ENCODE data around the gene UBE3B. TPM values are rescaled to one million over a fixed set of nuclear protein-coding genes. Genes with fewer than 3 reads are reported as not detected.

UBE3B gene
- total RNA-seq, 1 donor from 2014 or later: 32.6 TPM

DNA sequence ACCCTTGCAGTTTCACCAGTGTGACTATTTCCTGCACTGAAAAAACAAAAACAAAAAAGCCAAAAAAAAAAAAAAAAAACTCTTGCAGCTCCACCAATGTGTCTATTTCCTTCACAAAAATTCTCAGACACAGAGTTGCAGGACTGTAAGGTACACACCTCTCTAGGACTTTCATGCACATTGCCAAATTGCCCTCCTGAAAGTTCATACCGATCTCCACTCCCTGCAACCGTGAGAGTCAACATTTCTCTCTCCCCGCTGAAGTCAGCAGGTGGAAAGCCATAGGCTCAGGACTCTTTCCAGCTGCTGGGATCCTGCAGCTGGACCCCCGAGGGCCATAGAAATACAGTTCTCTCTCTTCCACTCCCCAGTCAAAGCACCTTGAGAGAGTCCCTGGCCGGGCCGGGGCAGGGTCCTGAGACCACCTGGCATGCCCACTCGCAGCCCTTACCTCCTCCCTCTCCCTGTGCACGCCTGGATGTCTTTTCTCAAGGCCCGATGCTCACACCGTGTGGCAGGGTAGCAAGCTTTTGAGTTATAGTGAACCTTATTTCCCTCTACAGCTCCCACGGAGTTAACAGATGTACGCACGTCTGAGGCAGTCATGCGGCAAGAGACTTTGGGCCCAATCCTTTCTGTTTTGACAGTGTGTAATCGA is 72.3 kb downstream of the UBE3B start:
- TF ChIP-seq, protein P1, sequence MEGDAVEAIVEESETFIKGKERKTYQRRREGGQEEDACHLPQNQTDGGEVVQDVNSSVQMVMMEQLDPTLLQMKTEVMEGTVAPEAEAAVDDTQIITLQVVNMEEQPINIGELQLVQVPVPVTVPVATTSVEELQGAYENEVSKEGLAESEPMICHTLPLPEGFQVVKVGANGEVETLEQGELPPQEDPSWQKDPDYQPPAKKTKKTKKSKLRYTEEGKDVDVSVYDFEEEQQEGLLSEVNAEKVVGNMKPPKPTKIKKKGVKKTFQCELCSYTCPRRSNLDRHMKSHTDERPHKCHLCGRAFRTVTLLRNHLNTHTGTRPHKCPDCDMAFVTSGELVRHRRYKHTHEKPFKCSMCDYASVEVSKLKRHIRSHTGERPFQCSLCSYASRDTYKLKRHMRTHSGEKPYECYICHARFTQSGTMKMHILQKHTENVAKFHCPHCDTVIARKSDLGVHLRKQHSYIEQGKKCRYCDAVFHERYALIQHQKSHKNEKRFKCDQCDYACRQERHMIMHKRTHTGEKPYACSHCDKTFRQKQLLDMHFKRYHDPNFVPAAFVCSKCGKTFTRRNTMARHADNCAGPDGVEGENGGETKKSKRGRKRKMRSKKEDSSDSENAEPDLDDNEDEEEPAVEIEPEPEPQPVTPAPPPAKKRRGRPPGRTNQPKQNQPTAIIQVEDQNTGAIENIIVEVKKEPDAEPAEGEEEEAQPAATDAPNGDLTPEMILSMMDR (IDR thresholded peaks at IDR 0.05; ENCODE audit: insufficient read depth, low read length, severe bottlenecking): no peak
- Histone ChIP-seq H3K36me3 (ENCODE audit: control insufficient read depth, insufficient read depth, low read length) (no peaks in the 10 kb centered on the region), H3K4me3 (ENCODE audit: low read depth, low read length) (no peak overlapping the region), H3K27me3 (ENCODE audit: control insufficient read depth, insufficient read depth, low read length) (peaks cover 9% of the 10 kb centered on the region)
- DNase-seq (ENCODE audit: low read depth) (no peak), FAIRE-seq (no peak)

DNA sequence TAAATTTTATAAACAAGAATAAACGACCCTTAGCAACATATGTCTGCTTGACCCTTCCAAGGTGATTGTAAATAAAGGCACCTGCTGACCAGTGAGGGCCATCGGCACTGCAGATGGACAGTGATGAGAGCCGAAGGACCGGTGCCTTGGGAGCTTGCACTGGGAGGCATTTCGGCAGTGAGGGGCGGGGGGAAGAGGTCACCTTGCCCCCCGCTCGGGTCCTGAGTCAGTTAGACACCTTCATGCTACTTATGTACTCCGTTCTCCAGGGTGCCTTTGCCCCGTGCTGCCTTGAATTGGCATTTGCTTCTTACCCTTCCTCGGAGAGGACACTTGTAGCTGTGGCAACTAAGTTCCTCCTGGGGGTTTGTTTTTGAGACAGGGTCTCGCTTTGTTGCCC is 72.8 kb downstream of the UBE3B start:
- FAIRE-seq (no peak), DNase-seq (ENCODE audit: low read depth) (no peak)
- no peak overlapping the region for H3K4me3 ChIP-seq (ENCODE audit: low read depth, low read length)
- no peaks in the 10 kb centered on the region for H3K36me3 ChIP-seq (ENCODE audit: control insufficient read depth, insufficient read depth, low read length)
- TF ChIP-seq, protein P1 (IDR thresholded peaks at IDR 0.05; ENCODE audit: insufficient read depth, low read length, severe bottlenecking): no peak
- H3K27me3 ChIP-seq (ENCODE audit: control insufficient read depth, insufficient read depth, low read length): peaks cover 10% of the 10 kb centered on the region

- FAIRE-seq (no peak), DNase-seq (ENCODE audit: low read depth) (no peak)
- Histone ChIP-seq H3K4me3 (ENCODE audit: low read depth, low read length) (no peak overlapping the region), H3K27me3 (ENCODE audit: control insufficient read depth, insufficient read depth, low read length) (peaks cover 10% of the 10 kb centered on the region), H3K36me3 (ENCODE audit: control insufficient read depth, insufficient read depth, low read length) (no peaks in the 10 kb centered on the region)
- TF ChIP-seq, protein P1 (IDR thresholded peaks at IDR 0.05; ENCODE audit: insufficient read depth, low read length, severe bottlenecking): no peak
Observed at GRCh38 chr12:109551108-109551507, 73.7 kb downstream of the UBE3B start.

GRCh38 chr12:109552971-109553370 is 75.5 kb downstream of the UBE3B start:
- TF ChIP-seq, protein P1 (IDR thresholded peaks at IDR 0.05; ENCODE audit: insufficient read depth, low read length, severe bottlenecking): no peak

GRCh38 chr12:109553483-109553882 is 76.0 kb downstream of the UBE3B start:
- FAIRE-seq (no peak), DNase-seq (ENCODE audit: low read depth) (no peak)
- Histone ChIP-seq H3K27me3 (ENCODE audit: control insufficient read depth, insufficient read depth, low read length) (peaks cover 10% of the 10 kb centered on the region), H3K4me3 (ENCODE audit: low read depth, low read length) (no peak overlapping the region), H3K36me3 (ENCODE audit: control insufficient read depth, insufficient read depth, low read length) (no peaks in the 10 kb centered on the region)
- TF ChIP-seq, protein P1 (IDR thresholded peaks at IDR 0.05; ENCODE audit: insufficient read depth, low read length, severe bottlenecking): no peak

More at GRCh38 chr12:109552971-109553370, 75.5 kb downstream of the UBE3B start:
- H3K4me3 ChIP-seq (ENCODE audit: low read depth, low read length): no peak overlapping the region
- H3K36me3 ChIP-seq (ENCODE audit: control insufficient read depth, insufficient read depth, low read length): no peaks in the 10 kb centered on the region
- FAIRE-seq (no peak), DNase-seq (ENCODE audit: low read depth) (no peak)
- peaks cover 10% of the 10 kb centered on the region for H3K27me3 ChIP-seq (ENCODE audit: control insufficient read depth, insufficient read depth, low read length)

Data from bronchial epithelial cell (primary cell).